ENCODE results near the gene R3HCC1L.

DNA sequence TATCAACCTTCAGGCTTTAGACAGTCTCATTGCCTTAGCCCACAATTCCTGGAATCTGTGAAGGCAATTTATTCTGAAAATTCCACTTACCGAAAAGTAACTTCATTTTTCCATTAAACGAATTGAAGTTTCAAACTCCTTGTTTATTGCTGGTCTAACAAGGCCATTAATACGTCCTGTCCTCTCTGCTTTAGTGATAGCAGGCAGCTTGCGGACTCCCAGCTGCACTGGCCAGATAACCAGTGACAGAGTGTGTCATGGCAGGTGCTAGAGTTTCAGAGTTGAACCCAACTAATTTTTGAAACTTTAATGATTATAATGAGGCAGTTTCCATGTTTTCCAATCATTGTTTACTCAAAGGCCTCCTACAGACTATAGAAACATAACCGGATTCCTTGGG is 102.4 kb downstream of the R3HCC1L start:
- TF ChIP-seq, protein P1, sequence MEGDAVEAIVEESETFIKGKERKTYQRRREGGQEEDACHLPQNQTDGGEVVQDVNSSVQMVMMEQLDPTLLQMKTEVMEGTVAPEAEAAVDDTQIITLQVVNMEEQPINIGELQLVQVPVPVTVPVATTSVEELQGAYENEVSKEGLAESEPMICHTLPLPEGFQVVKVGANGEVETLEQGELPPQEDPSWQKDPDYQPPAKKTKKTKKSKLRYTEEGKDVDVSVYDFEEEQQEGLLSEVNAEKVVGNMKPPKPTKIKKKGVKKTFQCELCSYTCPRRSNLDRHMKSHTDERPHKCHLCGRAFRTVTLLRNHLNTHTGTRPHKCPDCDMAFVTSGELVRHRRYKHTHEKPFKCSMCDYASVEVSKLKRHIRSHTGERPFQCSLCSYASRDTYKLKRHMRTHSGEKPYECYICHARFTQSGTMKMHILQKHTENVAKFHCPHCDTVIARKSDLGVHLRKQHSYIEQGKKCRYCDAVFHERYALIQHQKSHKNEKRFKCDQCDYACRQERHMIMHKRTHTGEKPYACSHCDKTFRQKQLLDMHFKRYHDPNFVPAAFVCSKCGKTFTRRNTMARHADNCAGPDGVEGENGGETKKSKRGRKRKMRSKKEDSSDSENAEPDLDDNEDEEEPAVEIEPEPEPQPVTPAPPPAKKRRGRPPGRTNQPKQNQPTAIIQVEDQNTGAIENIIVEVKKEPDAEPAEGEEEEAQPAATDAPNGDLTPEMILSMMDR (IDR thresholded peaks at IDR 0.05; ENCODE audit: low read depth, low read length, poor library complexity, severe bottlenecking), result no peak
- TF ChIP-seq EZH2phosphoT487 (IDR thresholded peaks at IDR 0.05; ENCODE audit: borderline replicate concordance, low read length), result no peak

Data from DOHH2 (cell line).